Renal pelvis (tissue), 4 donors: ENCODE results near the gene PTF1A. TPM values are rescaled to one million over a fixed set of nuclear protein-coding genes. Genes with fewer than 3 reads are reported as not detected.

Experiments used
- DNase-seq: peaks from one replicate; pipeline ENCODE4 v3.0.0-alpha.2; 2013
- polyA plus RNA-seq, 3 donors: library from polyadenylated mRNA; unstranded; fragments of 120-200 nt; gene quantifications; one replicate each; pipeline ENCODE4 v1.2.1, GENCODE V29; 2013; ENCODE audit not compliant: insufficient read length in 3 of 3

PTF1A gene
- polyA plus RNA-seq, 3 donors: not detected

- DNase-seq: no peak
These were observed 5.4 kb upstream of the PTF1A start for GRCh38 chr10:23186697-23187096.

GRCh38 chr10:23187155-23187554 is 5.0 kb upstream of the PTF1A start:
- DNase-seq: no peak

GRCh38 chr10:23189024-23189423 is 3.1 kb upstream of the PTF1A start:
- no peak for DNase-seq

DNA sequence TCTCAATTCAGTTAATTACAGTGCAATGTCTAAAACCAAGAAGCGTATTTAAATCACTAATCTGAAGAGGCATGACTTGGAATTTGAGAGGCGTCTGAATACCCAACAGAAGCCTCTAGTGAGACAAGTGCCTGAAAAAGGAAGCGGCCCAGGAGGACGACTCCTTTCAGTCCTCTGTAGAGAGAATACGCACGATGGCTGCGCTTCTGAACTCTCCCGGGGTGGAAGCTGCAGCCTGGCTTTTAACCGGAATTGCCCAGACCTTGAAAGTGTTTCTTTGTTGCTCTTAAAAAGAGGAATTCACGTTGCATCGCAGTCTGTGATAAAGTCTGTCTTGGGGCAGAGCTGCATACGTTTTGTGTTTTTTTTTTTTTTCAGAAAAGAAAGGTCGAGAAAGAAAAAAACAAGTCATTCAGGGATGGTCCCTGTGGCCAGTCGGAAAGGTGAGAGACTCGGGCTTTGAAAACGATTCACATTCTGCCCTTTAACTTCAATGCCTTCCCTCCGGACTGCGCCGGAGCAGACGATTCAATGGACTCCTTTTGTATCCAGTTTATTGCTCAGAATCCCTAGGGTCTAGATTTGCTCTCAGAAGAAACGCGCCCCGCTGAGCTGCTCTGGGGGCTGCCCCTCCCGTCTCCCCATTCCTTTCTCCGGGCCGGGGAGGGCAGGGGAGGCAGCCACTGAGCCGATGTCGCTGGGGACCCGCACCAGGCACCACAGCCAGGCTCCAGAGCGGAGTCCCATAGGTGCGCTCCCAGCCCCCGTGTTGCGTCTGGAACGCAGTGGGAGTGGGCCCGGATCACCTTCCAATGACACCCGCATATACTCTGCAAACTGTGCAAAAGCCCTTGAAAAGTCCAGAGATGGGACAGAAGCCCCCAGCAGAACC is 994 bp upstream of the PTF1A start:
- DNase-seq: no peak

DNA sequence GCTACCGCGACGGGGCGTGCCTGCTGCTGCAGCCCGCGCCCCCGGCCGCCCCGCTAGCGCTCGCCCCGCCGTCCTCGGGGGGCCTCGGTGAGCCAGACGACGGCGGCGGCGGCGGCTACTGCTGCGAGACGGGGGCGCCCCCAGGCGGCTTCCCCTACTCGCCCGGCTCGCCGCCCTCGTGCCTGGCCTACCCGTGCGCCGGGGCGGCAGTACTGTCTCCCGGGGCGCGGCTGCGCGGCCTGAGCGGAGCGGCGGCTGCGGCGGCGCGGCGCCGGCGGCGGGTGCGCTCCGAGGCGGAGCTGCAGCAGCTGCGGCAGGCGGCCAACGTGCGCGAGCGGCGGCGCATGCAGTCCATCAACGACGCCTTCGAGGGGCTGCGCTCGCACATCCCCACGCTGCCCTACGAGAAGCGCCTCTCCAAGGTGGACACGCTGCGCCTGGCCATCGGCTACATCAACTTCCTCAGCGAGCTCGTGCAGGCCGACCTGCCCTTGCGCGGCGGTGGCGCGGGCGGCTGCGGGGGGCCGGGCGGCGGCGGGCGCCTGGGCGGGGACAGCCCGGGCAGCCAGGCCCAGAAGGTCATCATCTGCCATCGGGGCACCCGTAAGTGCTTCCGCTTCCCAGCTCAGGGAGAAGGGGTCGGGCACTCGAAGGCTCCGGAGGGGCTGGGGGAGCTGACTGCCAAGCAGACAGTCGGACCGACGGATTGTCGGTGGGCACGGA is 761 bp downstream of the PTF1A start:
- DNase-seq: no peak

DNA sequence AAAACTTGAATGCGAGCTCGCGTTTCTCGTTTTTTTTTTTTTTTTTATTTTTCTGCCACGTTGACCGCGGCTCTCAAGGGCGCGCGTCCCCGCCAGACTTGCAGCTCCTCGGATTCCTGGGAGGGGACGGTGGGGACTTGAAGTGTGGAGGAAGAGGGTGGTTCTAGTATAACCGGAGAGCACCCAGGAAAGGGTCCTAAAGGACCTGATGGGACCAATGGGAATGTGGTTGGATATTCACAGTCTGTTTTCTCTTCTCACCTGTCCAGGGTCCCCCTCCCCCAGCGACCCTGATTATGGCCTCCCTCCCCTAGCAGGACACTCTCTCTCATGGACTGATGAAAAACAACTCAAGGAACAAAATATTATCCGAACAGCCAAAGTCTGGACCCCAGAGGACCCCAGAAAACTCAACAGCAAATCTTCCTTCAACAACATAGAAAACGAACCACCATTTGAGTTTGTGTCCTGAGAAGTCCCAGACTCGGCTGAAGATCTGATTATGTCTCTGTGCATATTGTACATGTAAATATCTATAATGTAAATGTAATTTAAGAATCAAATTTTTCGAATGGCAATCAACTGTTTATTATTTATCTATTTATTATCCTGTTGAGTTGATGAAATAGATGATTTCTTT is 1.4 kb downstream of the PTF1A start:
- DNase-seq: no peak

- no peak for DNase-seq
These were observed 2.4 kb downstream of the PTF1A start for GRCh38 chr10:23194471-23194965.

- no peak for DNase-seq
These were observed 3.1 kb downstream of the PTF1A start for GRCh38 chr10:23194966-23195845.

GRCh38 chr10:23195846-23196600 is 3.9 kb downstream of the PTF1A start:
- DNase-seq: no peak

- DNase-seq: no peak
These were observed 4.8 kb downstream of the PTF1A start for GRCh38 chr10:23196915-23197314.

GRCh38 chr10:23197416-23197861 is 5.3 kb downstream of the PTF1A start:
- no peak for DNase-seq

DNA sequence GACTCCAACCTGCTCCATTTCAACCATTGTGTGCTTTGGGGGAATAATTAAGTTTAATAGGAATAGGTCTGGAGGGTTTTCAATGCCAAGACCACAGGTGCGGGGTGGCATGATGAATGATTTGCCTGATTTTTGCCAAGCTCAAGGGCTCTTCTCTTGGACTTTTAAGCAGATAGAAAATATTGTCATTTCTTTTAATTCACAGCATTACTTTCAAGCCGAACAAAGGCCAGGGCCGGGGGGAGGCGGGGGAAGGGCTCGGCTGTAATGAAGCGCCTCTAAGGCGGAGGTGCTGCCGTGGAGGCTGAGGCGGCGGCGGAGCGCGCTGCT is 6.5 kb downstream of the PTF1A start:
- DNase-seq: no peak

DNA sequence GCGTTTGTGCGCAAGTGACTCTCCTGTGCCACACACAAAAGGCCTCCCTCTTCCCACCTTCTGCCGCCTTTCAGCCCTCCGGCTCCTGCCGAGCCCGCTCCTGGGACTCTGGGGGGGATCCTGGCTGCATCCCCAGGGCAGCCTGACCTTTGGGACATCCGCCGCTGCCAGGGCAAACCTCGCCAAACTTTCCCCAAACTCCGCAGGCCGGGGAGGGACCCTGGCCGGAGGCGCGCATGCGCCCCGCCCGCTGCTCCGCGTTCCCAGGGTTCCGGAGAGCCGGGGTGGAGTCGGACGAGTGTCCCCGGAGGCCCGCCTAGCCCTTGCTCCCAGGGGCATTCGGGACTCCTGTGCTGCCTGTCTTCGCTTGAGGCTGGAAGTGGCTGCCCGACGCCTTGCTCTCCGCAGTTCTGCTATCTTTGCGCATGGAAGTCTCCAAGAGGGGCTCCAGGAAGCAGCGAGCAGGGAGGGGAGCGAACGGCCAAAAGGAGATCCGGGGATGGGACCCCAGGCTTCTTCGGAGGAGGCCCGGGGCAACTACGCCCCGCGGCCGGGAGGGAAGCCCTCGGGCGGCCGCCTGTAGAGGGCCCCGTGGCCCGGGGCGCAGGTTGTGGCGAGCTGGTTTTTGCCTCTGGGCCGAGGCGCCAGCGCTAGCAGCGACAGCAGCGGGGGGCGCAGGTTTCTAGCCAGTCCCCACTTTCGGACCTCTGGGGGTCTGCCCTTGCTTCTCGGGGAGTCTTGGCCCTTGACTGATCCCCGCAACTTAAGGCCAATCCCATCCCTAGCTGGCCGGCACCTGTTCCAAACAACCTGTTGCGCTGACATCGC is 7.0 kb downstream of the PTF1A start:
- DNase-seq: no peak

DNA sequence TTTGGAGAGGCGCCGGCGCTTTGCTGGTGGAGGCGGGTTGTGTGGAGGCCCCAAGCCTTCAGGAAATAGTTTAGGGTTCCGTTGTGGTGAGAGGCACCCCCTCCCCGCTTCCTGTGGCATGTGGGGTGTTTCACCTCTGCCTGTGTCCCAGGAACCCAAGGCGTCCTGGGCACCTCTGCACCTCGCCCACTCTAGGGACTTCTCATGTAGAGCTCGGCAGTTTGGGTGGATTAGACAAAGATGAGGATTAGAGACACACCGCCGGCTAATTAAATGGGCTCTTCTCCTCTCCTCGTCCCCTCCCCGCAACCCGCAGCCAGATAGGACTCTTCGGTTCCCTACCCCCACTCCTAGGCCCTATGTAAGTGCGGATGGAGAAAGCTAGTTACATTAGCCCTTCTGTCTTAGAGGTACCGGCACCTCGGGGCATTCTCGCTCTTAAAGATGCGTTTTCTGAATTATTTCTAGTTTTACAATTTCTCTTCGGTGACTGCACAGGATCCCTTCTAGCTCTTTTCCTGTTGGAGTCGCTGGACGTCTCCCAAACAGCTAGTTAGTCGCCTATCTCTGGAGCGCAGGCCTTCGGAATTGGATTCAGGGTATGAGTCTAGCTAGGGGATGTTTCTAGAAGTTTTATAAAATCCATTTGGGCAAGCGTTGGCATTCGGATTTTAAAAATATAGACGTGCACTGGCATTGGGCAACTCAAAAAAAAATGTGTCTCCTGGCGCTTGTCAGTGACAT is 7.8 kb downstream of the PTF1A start:
- DNase-seq: no peak

- DNase-seq: no peak
These were observed 8.5 kb downstream of the PTF1A start for GRCh38 chr10:23200586-23200985.

DNA sequence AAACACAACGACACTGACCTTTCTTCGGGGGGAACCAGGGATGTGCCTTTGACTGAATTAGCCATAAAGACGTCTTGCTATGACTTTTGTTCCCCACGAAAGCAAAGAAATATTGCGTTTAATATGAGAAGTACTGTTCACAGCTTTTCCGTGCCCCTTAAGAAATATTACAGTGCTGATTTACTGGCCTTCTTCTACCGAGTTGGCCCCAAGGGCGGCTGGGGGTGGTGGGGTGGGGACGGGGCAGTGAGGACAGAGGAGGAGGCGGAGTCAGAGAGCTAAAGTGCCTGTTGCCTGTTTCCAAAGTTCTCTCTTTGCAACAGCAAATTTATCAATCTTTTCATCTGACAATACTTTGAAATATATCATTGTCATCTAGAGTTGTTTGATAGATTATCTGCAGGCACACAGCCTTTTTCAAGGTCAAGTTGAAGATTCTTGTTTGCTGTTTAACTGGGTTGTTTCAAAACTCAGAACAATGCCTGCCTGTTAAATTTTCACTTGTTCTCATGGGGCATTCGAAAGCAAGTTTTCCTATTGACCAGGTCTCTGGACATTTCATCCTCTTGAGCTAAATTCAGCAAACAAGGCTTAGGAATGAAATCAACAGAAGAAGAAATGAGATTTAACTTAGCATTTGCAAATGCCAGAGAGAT is 9.0 kb downstream of the PTF1A start:
- DNase-seq: no peak

DNA sequence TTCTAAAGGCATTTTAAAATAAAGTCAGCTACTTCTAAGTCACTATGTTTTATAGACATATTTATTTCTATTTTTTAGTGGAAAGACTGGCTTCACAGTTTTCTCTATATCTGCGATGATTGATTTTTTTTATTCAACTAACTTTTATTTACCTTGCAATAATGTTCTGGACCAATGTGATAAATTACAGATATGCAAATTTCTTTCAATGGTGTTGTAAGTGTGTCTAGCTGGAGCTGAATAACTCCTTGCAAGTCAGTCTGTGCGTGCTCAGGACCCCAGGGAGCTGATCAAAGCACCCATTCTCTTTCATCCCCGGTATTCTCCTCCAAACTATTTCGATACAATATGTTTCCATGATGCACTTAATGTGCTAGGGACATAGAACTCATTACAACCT is 9.7 kb downstream of the PTF1A start:
- no peak for DNase-seq

DNA sequence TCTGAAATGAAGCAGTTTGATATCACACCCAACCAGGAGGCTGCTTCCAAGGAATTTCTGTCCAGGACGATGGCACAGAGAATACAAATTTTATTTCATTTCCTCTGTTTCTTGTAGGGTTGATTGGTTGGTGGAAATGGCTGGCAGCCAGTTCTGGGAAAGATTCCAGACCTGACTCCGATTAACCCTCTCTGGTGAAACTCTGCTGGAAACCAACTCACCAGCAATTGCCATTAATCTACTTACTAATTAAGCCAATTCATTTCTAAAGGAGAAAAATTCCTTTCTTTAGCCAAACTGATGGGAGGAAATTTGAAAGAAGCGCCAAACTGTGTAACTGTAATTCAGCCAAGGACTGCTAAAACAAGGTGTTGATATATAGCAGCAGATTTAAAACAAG is 10.7 kb downstream of the PTF1A start:
- no peak for DNase-seq
